Stomach (tissue), 4 donors: ENCODE data around the gene LRP2BP.

Source experiments
- CTCF ChIP-seq, 7 experiments: fragments of 450-650 bp in 4 of 7; fragments of 200-600 bp in 3 of 7; sonication (generic) in 3 of 7; IDR thresholded peaks; one replicate each; pipeline ENCODE4 v1.5.1; 2016 to 2019; ENCODE audit warnings: antibody characterized with exemption in 7 of 7, control low read depth in 2 of 7, mild to moderate bottlenecking in 1 of 7
- EP300 ChIP-seq: sonication (generic); formaldehyde crosslinking; IDR thresholded peaks from one replicate; pipeline ENCODE4 v1.6.1; 2017; ENCODE audit warnings: antibody characterized with exemption
- POLR2A ChIP-seq, 4 donors: fragments of 450-650 bp; IDR thresholded peaks; one replicate each; pipeline ENCODE4 v1.6.1; 2016; ENCODE audit warnings: antibody characterized with exemption in 4 of 4, control low read depth in 2 of 4, mild to moderate bottlenecking in 1 of 4, moderate library complexity in 1 of 4
- POLR2AphosphoS5 ChIP-seq, 3 donors: sonication (generic); formaldehyde crosslinking; IDR thresholded peaks; one replicate each; pipeline ENCODE4 v1.6.1; 2016; ENCODE audit warnings: antibody characterized with exemption in 3 of 3

GRCh38 chr4:185394568-185395237 lies 1.0 kb downstream of the LRP2BP start:
- no peak for TF ChIP-seq POLR2AphosphoS5 (IDR thresholded peaks at IDR 0.05)
- no peak for TF ChIP-seq CTCF (IDR thresholded peaks at IDR 0.05)
- no peak for TF ChIP-seq POLR2A (IDR thresholded peaks at IDR 0.05)
- no peak for TF ChIP-seq EP300
